SH-SY5Y (cell line): ENCODE data around the gene MPPED1.

Experiments used
- GATA2 ChIP-seq: IDR thresholded peaks from 2 replicates; pipeline ENCODE4 v1.6.1; 2011; ENCODE audit warnings: mild to moderate bottlenecking, low read depth, low read length
- GATA3 ChIP-seq: IDR thresholded peaks from 2 replicates; pipeline ENCODE4 v1.6.1; 2011; ENCODE audit warnings: low read depth, mild to moderate bottlenecking, low read length, moderate library complexity

- no peak for TF ChIP-seq GATA3
- TF ChIP-seq GATA2 = no peak
These were observed 138.9 kb downstream of the MPPED1 start for GRCh38 chr22:43550672-43551071.
